HepG2 (cell line): ENCODE measurements around the gene PALM. TPM values are rescaled to one million over a fixed set of nuclear protein-coding genes. Genes with fewer than 3 reads are reported as not detected.

Experiments used
- ATAC-seq: fragments of 200-7000 bp; cut with Tn5 transposase; 3 replicates; pipeline ENCODE4 v1.9.1; 2020; ENCODE audit warnings: mild to moderate bottlenecking, moderate library complexity
- BruUV-seq: library from RNA; stranded (reverse); fragments of 400-500 nt; replicated peaks from 2 replicates; lab custom pipeline; 2021; lab: Mats Ljungman, UMichigan
- CTCF ChIA-PET: fragments of 300-600 bp; formaldehyde crosslinking; extraction: SDS; loops from one replicate; lab custom pipeline; 2021; ENCODE audit warnings: low total read pairs, inconsistent platforms, low intra/inter-chr PET ratio; lab: Yijun Ruan, JAX
- POLR2A ChIA-PET: fragments of 350-600 bp; sonication (Branson Sonifier 250); formaldehyde crosslinking; loops from one replicate; lab custom pipeline; 2020; ENCODE audit warnings: antibody characterized with exemption, inconsistent platforms; lab: Yijun Ruan, JAX
- DNase-seq: peaks from one replicate; pipeline ENCODE4 v3.0.0-alpha.2; 2015; ENCODE audit warnings: low spot score
- FAIRE-seq: peaks from 3 replicates; lab custom pipeline; 2011; peaks lifted over from hg19 to GRCh38; lab: Jason Lieb, UNC
- H2AFZ ChIP-seq: one replicate; pipeline ENCODE4 v1.6.1; 2011; ENCODE audit warnings: low read length, inconsistent platforms
- H3K27ac ChIP-seq: fragments of 300-600 bp; 3 replicates; pipeline ENCODE4 v1.8.0; 2011; ENCODE audit warnings: mixed run types, mild to moderate bottlenecking, mixed read lengths, low read length, inconsistent platforms; ENCODE audit not compliant: insufficient read depth; ENCODE audit errors: extremely low read length
- H3K27me3 ChIP-seq, 2 experiments: fragments of 200-600 bp in 1 of 2; 2 replicates in 1 of 2; 3 replicates in 1 of 2; pipeline versions ENCODE4 v1.6.0 to v1.8.0; 2011; ENCODE audit warnings: low read length in 2 of 2, mild to moderate bottlenecking in 2 of 2, moderate library complexity in 2 of 2, inconsistent platforms in 1 of 2; ENCODE audit not compliant: insufficient read depth in 2 of 2, control insufficient read depth in 1 of 2
- H3K36me3 ChIP-seq, 2 experiments: fragments of 200-600 bp in 1 of 2; replicated peaks in 1 of 2; 2 replicates in 1 of 2; 3 replicates in 1 of 2; pipeline versions ENCODE4 v1.5.1 to v1.8.0; 2011; ENCODE audit warnings: low read length in 2 of 2, inconsistent platforms in 1 of 2; ENCODE audit not compliant: insufficient read depth in 2 of 2, control insufficient read depth in 1 of 2
- H3K4me1 ChIP-seq: 2 replicates; pipeline ENCODE4 v1.5.1; 2012; ENCODE audit warnings: low read length, inconsistent platforms; ENCODE audit not compliant: insufficient read depth
- H3K4me2 ChIP-seq: 2 replicates; pipeline ENCODE4 v1.6.0; 2011; ENCODE audit warnings: low read depth, low read length, inconsistent platforms
- H3K4me3 ChIP-seq, 3 experiments: fragments of 200-600 bp in 1 of 3; sonication (generic), shearing (Covaris generic) in 1 of 3; replicated peaks in 1 of 3; 2 replicates each; pipeline ENCODE4 v1.5.1; 2011 to 2016; ENCODE audit warnings: low read length in 3 of 3, inconsistent platforms in 2 of 3, low read depth in 2 of 3, mild to moderate bottlenecking in 2 of 3, control low read depth in 1 of 3, mixed read lengths in 1 of 3; ENCODE audit not compliant: insufficient read depth in 1 of 3
- H3K79me2 ChIP-seq: one replicate; pipeline ENCODE4 v1.6.1; 2011; ENCODE audit warnings: low read length, inconsistent platforms; ENCODE audit not compliant: insufficient read depth
- H3K9ac ChIP-seq: 2 replicates; pipeline ENCODE4 v1.6.0; 2011; ENCODE audit warnings: mild to moderate bottlenecking, low read depth, low read length, inconsistent platforms; ENCODE audit not compliant: insufficient read depth
- H3K9me3 ChIP-seq: 2 replicates; pipeline ENCODE4 v1.5.1; 2012; ENCODE audit warnings: mild to moderate bottlenecking, low read length
- H4K20me1 ChIP-seq: 2 replicates; pipeline ENCODE4 v1.6.0; 2011; ENCODE audit warnings: inconsistent platforms, mild to moderate bottlenecking, low read length, moderate library complexity; ENCODE audit not compliant: insufficient read depth
- ATF7-NPFF ChIP-seq: sonication (generic); formaldehyde crosslinking; IDR thresholded peaks from 2 replicates; pipeline ENCODE4 v1.8.1; 2023; ENCODE audit warnings: mild to moderate bottlenecking, low read depth, missing genetic modification reagents, moderate library complexity
- BHLHE40 ChIP-seq: IDR thresholded peaks from 2 replicates; pipeline ENCODE4 v1.6.1; 2011; ENCODE audit warnings: low read length, improper control_type of control experiment
- DMAP1 ChIP-seq: IDR thresholded peaks from 2 replicates; pipeline ENCODE4 v1.6.1; 2016
- ETV6 ChIP-seq: sonication (generic); formaldehyde crosslinking; conservative IDR thresholded peaks from 2 replicates; pipeline ENCODE4 v1.4.0; 2020; ENCODE audit warnings: missing genetic modification reagents
- FIP1L1 ChIP-seq: fragments of 200-400 bp; formaldehyde crosslinking; IDR thresholded peaks from 2 replicates; pipeline ENCODE4 v1.6.1; 2018; ENCODE audit warnings: low read depth, mild to moderate bottlenecking, low read length, moderate library complexity, borderline replicate concordance; ENCODE audit not compliant: insufficient read depth
- FOXK2 ChIP-seq: fragments of 450-650 bp; IDR thresholded peaks from 2 replicates; pipeline ENCODE4 v1.6.1; 2016
- HMG20B ChIP-seq: conservative IDR thresholded peaks from 2 replicates; pipeline ENCODE4 v1.6.1; 2016; ENCODE audit warnings: missing genetic modification reagents, missing compliant biosample characterization
- KAT7 ChIP-seq: IDR thresholded peaks from 2 replicates; pipeline ENCODE4 v1.6.1; 2018; ENCODE audit warnings: borderline replicate concordance, missing compliant biosample characterization
- KLF16 ChIP-seq, 2 experiments: sonication (generic) in 1 of 2; formaldehyde crosslinking in 1 of 2; IDR thresholded peaks; 2 replicates each; pipeline versions ENCODE4 v1.6.1 to v1.8.0; 2016 to 2023; ENCODE audit warnings: missing genetic modification reagents in 2 of 2, missing compliant biosample characterization in 1 of 2
- MXI1 ChIP-seq: IDR thresholded peaks from 3 replicates; pipeline ENCODE4 v1.6.1; 2012; ENCODE audit warnings: low read depth, low read length, inconsistent platforms, borderline replicate concordance
- NBN ChIP-seq: fragments of 450-650 bp; conservative IDR thresholded peaks from 2 replicates; pipeline ENCODE4 v1.6.1; 2017
- PCBP1 ChIP-seq: fragments of 200-400 bp; formaldehyde crosslinking; IDR thresholded peaks from 2 replicates; pipeline ENCODE4 v1.6.1; 2017; ENCODE audit warnings: mild to moderate bottlenecking, low read depth, low read length, borderline replicate concordance
- PRDM4 ChIP-seq: sonication (generic); formaldehyde crosslinking; IDR thresholded peaks from 2 replicates; pipeline ENCODE4 v1.9.0; 2021; ENCODE audit warnings: missing genetic modification reagents, borderline replicate concordance
- ZFP37 ChIP-seq: sonication (generic); formaldehyde crosslinking; IDR thresholded peaks from 2 replicates; pipeline ENCODE4 v1.4.0; 2020; ENCODE audit warnings: missing genetic modification reagents, borderline replicate concordance
- ZFX ChIP-seq: sonication (generic); formaldehyde crosslinking; IDR thresholded peaks from 2 replicates; pipeline ENCODE4 v1.4.0; 2020; ENCODE audit warnings: mild to moderate bottlenecking, low read depth, missing genetic modification reagents, moderate library complexity
- ZMAT3 ChIP-seq: sonication (generic); formaldehyde crosslinking; conservative IDR thresholded peaks from 2 replicates; pipeline ENCODE4 v1.7.0; 2021; ENCODE audit warnings: missing genetic modification reagents
- ZNF160 ChIP-seq: sonication (generic); formaldehyde crosslinking; IDR thresholded peaks from 2 replicates; pipeline ENCODE4 v1.8.0; 2022; ENCODE audit warnings: mild to moderate bottlenecking, inconsistent platforms, missing genetic modification reagents
- ZNF704 ChIP-seq: sonication (generic); formaldehyde crosslinking; IDR thresholded peaks from 2 replicates; pipeline ENCODE4 v1.8.1; 2023; ENCODE audit warnings: mild to moderate bottlenecking, inconsistent platforms, moderate library complexity, missing genetic modification reagents, borderline replicate concordance
- WGBS: methylation state at CpG from one replicate; pipeline ENCODE4 v1.1.6; 2017; ENCODE audit warnings: low lambda C conversion rate; 5-methylcytosine and 5-hydroxymethylcytosine counted together
- in situ Hi-C: cut with HindIII; loops from 2 replicates; pipeline ENCODE4 v1.10.0; 2017; ENCODE audit warnings: low pct_unique_long_range_greater_than_20kb; ENCODE audit not compliant: extremely low pct_ligation_motif_present
- intact Hi-C: fragments of 100-400 bp; cut with micrococcal nuclease; formaldehyde crosslinking; loops from one replicate; pipeline ENCODE4 v1.10.0; 2022; ENCODE audit not compliant: unreplicated experiment
- polyA plus RNA-seq, 8 experiments: library from polyadenylated mRNA; depleted of rRNA in 3 of 8; stranded (reverse) in 7 of 8; unstranded in 1 of 8; fragments of >200 nt; fragmentation: Illumina TruSeq in 4 of 8; extraction: Trizol in 4 of 8; gene quantifications; 2 replicates each; pipeline versions ENCODE4 v1.2.1 to v1.2.3, GENCODE V29; 2011 to 2016; ENCODE audit warnings: low read depth in 4 of 8, missing spikeins in 1 of 8, mixed read lengths in 1 of 8; ENCODE audit not compliant: insufficient read depth in 1 of 8
- total RNA-seq, 5 experiments: library from RNA; depleted of rRNA; stranded (reverse); fragments of >200 nt; fragmentation: Illumina TruSeq; extraction: Trizol; gene quantifications; 2 replicates each; pipeline ENCODE4 v1.2.3, GENCODE V29; 2016; ENCODE audit warnings: low read depth in 1 of 5
- TF ChIP-seq, protein P1 (sequence below): sonication (generic); formaldehyde crosslinking; conservative IDR thresholded peaks from 2 replicates; pipeline ENCODE4 v1.5.0; 2020; ENCODE audit warnings: missing genetic modification reagents

Gene PALM
- total and polyA plus RNA-seq, 2 of the 13 experiments (the other 11 are each of a cell fraction or from before 2014, with no cell fraction given) = 4.0 to 9.7 TPM

- intact Hi-C loops = no loop called here
- H4K20me1 ChIP-seq = no peaks in the 10 kb centered on the region
- no peak overlapping the region for H2AFZ ChIP-seq
- ATAC-seq (peak; percentile 39), DNase-seq (peak; percentile 39), FAIRE-seq (no peak)
- 0 out of 2 replicates have a peak, but pooled peaks cover 4% of the 10 kb centered on the region for H3K9me3 ChIP-seq
- peak overlapping the region in 2 of 3 experiments; percentile 33 to 55; a peak in 3 of 6 replicates for H3K4me3 ChIP-seq
- H3K4me1 ChIP-seq = peaks cover 44% of the 10 kb centered on the region
- H3K27me3 ChIP-seq = no peaks in the 10 kb centered on the region
- CTCF ChIA-PET = no interaction called here
- BruUV-seq = no TSS peak
- POLR2A ChIA-PET = interaction anchor here (0.6 to 2.3 kb wide), 4 partner anchors 10 to 102 kb away, joined by 3 to 18 read pairs (median 3); partner anchors contain the start of genes PALM and RNF126
- H3K79me2 ChIP-seq = no peaks in the 10 kb centered on the region
- H3K9ac ChIP-seq = no peak overlapping the region
- H3K27ac ChIP-seq = no peak overlapping the region
- WGBS = 2% methylated on average over 10 of the region's 54 CpGs
- peak overlapping the region; percentile 59 for H3K4me2 ChIP-seq
- H3K36me3 ChIP-seq = no peaks in the 10 kb centered on the region
- in situ Hi-C loops = no loop called here
- TF ChIP-seq BHLHE40 (no peak), NBN (no peak), FOXK2 (no peak), ZFX (peak; percentile 76; the same call in 1 of the 2 replicates), ZFP37 (CRISPR knock-in tag) (no peak), KLF16 (CRISPR knock-in tag; IDR thresholded peaks at IDR 0.05) (peak in 1 of 2 experiments; percentile 44; a peak in 1 of 4 replicates), ZNF160 (CRISPR knock-in tag) (0 out of 2 replicates have a peak, but pooled peaks have one; percentile 40), FIP1L1 (no peak), ETV6 (CRISPR knock-in tag) (no peak), DMAP1 (CRISPR knock-in tag) (no peak; the same call in 1 of the 2 replicates), ZMAT3 (CRISPR knock-in tag) (no peak), PRDM4 (CRISPR knock-in tag) (no peak), KAT7 (CRISPR knock-in tag) (no peak), HMG20B (no peak), MXI1 (no peak), ATF7-NPFF (CRISPR knock-in tag) (peak; percentile 58; the same call in 1 of the 2 replicates), PCBP1 (0 out of 2 replicates have a peak, but pooled peaks have one; percentile 13), ZNF704 (CRISPR knock-in tag) (0 out of 2 replicates have a peak, but pooled peaks have one; percentile 52)
- TF ChIP-seq, protein P1, sequence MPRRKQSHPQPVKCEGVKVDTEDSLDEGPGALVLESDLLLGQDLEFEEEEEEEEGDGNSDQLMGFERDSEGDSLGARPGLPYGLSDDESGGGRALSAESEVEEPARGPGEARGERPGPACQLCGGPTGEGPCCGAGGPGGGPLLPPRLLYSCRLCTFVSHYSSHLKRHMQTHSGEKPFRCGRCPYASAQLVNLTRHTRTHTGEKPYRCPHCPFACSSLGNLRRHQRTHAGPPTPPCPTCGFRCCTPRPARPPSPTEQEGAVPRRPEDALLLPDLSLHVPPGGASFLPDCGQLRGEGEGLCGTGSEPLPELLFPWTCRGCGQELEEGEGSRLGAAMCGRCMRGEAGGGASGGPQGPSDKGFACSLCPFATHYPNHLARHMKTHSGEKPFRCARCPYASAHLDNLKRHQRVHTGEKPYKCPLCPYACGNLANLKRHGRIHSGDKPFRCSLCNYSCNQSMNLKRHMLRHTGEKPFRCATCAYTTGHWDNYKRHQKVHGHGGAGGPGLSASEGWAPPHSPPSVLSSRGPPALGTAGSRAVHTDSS (CRISPR knock-in tag) = no peak
These were observed 10.3 kb downstream of the PALM start for GRCh38 chr19:718991-719512.
